ENCODE data around the gene RAB8B.

The RAB8B gene

GRCh38 chr15:63185206-63185605 lies 4.2 kb upstream of the RAB8B start:
- DNase-seq (ENCODE audit: low read depth in 2 of 2, low spot score in 1 of 2), result no peak

- no peak for DNase-seq (ENCODE audit: low read depth in 2 of 2, low spot score in 1 of 2)
Measured at GRCh38 chr15:63186065-63186464, 3.3 kb upstream of the RAB8B start.

GRCh38 chr15:63187589-63188226 lies 1.7 kb upstream of the RAB8B start:
- no peak for DNase-seq (ENCODE audit: low read depth in 2 of 2, low spot score in 1 of 2)

GRCh38 chr15:63188247-63188925 lies 1.0 kb upstream of the RAB8B start:
- DNase-seq (ENCODE audit: low read depth in 2 of 2, low spot score in 1 of 2), result no peak

- DNase-seq (ENCODE audit: low read depth in 2 of 2, low spot score in 1 of 2), result no peak
Measured at GRCh38 chr15:63189941-63190768, 749 bp downstream of the RAB8B start.

GRCh38 chr15:63190769-63191649 lies 1.6 kb downstream of the RAB8B start:
- no peak for DNase-seq (ENCODE audit: low read depth in 2 of 2, low spot score in 1 of 2)

- no peak for DNase-seq (ENCODE audit: low read depth in 2 of 2, low spot score in 1 of 2)
Measured at GRCh38 chr15:63191895-63192618, 2.7 kb downstream of the RAB8B start.

- DNase-seq (ENCODE audit: low read depth in 2 of 2, low spot score in 1 of 2), result no peak
Measured at GRCh38 chr15:63192619-63193206, 3.3 kb downstream of the RAB8B start.

GRCh38 chr15:63194302-63194701 lies 4.9 kb downstream of the RAB8B start:
- DNase-seq (ENCODE audit: low read depth in 2 of 2, low spot score in 1 of 2), result no peak

- DNase-seq (ENCODE audit: low read depth in 2 of 2, low spot score in 1 of 2), result no peak
Measured at GRCh38 chr15:63194880-63195568, 5.6 kb downstream of the RAB8B start.

GRCh38 chr15:63195569-63196015 lies 6.2 kb downstream of the RAB8B start:
- no peak for DNase-seq (ENCODE audit: low read depth in 2 of 2, low spot score in 1 of 2)

- DNase-seq (ENCODE audit: low read depth in 2 of 2, low spot score in 1 of 2), result no peak
Measured at GRCh38 chr15:63196842-63197241, 7.4 kb downstream of the RAB8B start.

- DNase-seq (ENCODE audit: low read depth in 2 of 2, low spot score in 1 of 2), result no peak
Measured at GRCh38 chr15:63197626-63198025, 8.2 kb downstream of the RAB8B start.

GRCh38 chr15:63198371-63199250 lies 9.2 kb downstream of the RAB8B start:
- DNase-seq (ENCODE audit: low read depth in 2 of 2, low spot score in 1 of 2), result no peak

GRCh38 chr15:63200464-63201249 lies 11.3 kb downstream of the RAB8B start:
- no peak for DNase-seq (ENCODE audit: low read depth in 2 of 2, low spot score in 1 of 2)

GRCh38 chr15:63202861-63203260 lies 13.5 kb downstream of the RAB8B start:
- DNase-seq (ENCODE audit: low read depth in 2 of 2, low spot score in 1 of 2), result no peak

GRCh38 chr15:63203451-63204090 lies 14.2 kb downstream of the RAB8B start:
- DNase-seq (ENCODE audit: low read depth in 2 of 2, low spot score in 1 of 2), result no peak
